Testis (tissue), 2 donors: ENCODE measurements around the gene ZNF70.

Experiments
- CTCF ChIP-seq, 3 experiments: fragments of 450-650 bp in 2 of 3; fragments of 200-600 bp in 1 of 3; sonication (generic) in 1 of 3; IDR thresholded peaks; one replicate each; pipeline ENCODE4 v1.5.1; 2016 to 2019; ENCODE audit warnings: antibody characterized with exemption in 3 of 3, mild to moderate bottlenecking in 2 of 3, moderate library complexity in 1 of 3
- POLR2A ChIP-seq: fragments of 450-650 bp; IDR thresholded peaks from one replicate; pipeline ENCODE4 v1.6.1; 2017; ENCODE audit warnings: antibody characterized with exemption, mild to moderate bottlenecking, moderate library complexity

GRCh38 chr22:23775779-23776375, 25.0 kb upstream of the ZNF70 start:
- no peak for TF ChIP-seq POLR2A
- TF ChIP-seq CTCF (IDR thresholded peaks at IDR 0.05), result no peak
